GM08714 (cell line): ENCODE measurements around the gene RALBP1.

Source experiments
- H3K4me3 ChIP-seq: fragments of 200-500 bp; sonication (Bioruptor generic); 2 replicates; pipeline ENCODE4 v1.5.1; 2014; ENCODE audit warnings: mild to moderate bottlenecking, low read length, inconsistent platforms
- ZNF274 ChIP-seq: IDR thresholded peaks from 2 replicates; pipeline ENCODE4 v1.6.1; 2012; ENCODE audit warnings: mild to moderate bottlenecking, low read depth, low read length

RALBP1 gene

DNA sequence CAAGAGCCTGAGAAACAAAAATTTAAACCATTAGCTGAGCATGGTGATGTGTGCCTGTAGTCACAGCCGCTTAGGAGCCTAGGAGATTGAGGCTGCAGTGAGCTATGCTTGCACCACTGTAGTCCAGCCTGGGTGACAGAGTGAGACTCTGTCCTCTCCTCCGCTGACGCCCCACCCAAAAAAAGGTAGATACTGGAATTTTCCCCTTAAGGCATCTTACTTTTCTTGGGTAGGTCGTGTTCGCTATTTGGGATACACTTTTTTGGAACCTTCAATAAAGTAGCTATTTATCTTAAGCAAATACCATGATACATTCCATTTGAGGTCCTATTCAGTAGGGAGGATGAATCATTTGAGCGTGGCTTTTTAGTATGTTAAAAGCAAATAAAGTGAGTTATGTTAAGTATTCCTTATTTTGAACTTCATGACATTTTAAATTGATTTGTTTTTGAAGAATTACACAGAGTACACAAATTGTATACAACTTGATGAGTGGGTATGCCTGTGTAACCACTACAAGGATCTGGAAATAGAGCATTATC is 38.7 kb downstream of the RALBP1 start:
- TF ChIP-seq ZNF274, result no peak
- H3K4me3 ChIP-seq, result no peak overlapping the region

- no peak for TF ChIP-seq ZNF274
- no peak overlapping the region for H3K4me3 ChIP-seq
These were observed 41.2 kb downstream of the RALBP1 start for GRCh38 chr18:9516437-9517064.

- no peak for TF ChIP-seq ZNF274
- no peak overlapping the region for H3K4me3 ChIP-seq
These were observed 42.6 kb downstream of the RALBP1 start for GRCh38 chr18:9517869-9518268.

DNA sequence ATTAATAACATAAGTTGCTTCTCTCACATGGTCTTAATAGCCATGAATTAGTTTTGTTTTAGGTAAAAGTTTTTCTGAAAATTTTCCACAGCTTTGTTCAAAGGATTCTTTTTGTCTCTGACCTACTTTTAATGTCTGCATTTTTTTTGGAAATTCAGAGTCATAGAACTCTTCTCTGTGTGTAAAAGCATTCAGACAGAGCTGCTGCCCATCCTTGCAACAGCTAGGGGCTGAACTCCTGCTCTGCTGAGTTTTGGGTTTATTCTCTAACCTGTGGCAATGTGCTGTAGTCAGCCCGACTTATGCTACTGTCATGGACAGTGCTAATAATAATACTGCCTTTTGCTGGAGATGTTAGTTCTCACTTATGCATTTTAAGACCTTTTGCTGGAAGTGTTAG is 44.1 kb downstream of the RALBP1 start:
- no peak overlapping the region for H3K4me3 ChIP-seq
- TF ChIP-seq ZNF274, result no peak

GRCh38 chr18:9520666-9521065 is 45.4 kb downstream of the RALBP1 start:
- no peak for TF ChIP-seq ZNF274
- no peak overlapping the region for H3K4me3 ChIP-seq

GRCh38 chr18:9521770-9522169 is 46.5 kb downstream of the RALBP1 start:
- TF ChIP-seq ZNF274, result no peak
- H3K4me3 ChIP-seq, result no peak overlapping the region

GRCh38 chr18:9522952-9523351 is 47.6 kb downstream of the RALBP1 start:
- TF ChIP-seq ZNF274, result no peak
- H3K4me3 ChIP-seq, result no peak overlapping the region

DNA sequence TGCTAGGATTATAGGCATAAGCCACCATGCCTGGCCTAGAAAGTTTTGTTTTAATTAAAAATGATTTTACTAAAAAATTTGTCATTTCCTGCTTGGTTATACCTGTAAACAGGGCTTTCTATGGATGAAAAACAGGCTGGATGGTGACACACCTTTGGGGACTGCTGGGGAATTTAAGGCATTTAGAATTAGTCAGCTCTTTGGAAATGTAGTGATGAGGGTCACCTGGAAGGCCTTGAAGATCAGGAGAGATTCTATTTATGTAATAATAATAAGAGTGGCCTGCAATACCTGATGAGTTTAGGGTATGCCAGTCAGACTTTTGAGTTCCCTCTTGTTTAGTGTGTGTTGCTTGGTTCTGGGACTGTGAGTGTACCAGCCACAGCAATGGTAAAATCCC is 51.1 kb downstream of the RALBP1 start:
- no peak for TF ChIP-seq ZNF274
- H3K4me3 ChIP-seq, result no peak overlapping the region

DNA sequence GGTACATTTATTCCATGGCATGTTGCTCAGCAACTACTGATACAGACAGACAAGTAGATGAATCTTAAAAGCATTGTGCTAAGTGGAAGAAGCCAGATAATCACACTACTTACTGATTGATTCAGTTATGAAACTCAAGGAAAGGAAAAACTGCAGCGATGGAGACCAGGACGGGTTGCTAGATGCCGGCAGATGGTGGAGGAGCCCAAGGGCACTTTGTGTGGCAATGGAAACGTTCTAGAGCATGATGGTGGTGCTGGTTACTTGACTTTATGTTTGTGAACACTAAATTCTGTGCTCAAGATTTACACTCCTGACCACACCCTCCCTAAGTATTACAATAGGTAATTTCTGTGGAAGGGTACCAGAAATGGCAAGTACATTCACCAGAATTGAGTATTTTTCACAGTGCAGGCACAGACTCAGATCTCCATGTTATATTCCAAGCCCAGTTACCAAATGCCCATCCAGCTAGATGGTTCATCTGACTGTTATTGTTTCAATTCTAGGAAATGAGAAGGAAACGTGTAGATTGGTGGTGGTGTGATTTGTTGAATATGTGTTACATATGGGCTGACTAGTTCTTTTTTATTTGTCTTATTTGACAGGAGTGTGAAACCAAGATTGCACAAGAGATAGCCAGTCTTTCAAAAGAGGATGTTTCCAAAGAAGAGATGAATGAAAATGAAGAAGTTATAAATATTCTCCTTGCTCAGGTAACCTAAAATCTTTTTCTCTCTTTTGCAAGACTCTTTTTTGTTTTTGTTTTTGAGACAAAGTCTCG is 55.1 kb downstream of the RALBP1 start:
- H3K4me3 ChIP-seq, result no peak overlapping the region
- no peak for TF ChIP-seq ZNF274

DNA sequence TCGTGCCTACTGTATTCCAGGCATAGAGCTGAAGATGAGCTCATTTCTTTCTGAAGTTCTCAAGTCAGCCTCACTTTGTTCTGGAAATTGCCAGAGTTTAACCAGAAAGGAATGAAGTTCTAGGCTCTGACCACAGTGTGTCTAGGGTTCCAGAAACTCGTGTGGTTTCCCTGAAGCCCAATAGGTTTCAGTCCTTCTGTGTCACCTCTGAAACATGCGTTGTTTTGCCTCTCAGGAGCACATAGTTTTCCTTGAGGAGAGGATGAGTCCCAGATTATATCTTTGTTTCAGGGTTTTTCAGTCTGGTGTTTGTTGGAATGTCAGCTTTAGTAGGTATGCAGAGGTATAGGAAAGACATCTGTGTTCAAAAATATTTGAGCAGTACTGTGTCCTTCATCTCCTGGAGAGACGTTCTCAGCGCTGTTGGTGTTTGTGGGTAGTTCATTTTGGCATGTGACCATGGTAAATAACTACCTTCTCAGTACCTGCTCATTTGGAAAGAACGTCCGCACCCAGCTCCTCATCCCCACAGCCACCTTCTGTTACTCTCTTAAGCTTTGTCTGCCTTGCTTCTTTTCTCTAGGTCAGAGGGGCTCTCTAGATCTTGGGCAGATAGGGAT is 56.6 kb downstream of the RALBP1 start:
- TF ChIP-seq ZNF274, result no peak
- no peak overlapping the region for H3K4me3 ChIP-seq

GRCh38 chr18:9534844-9535243 is 59.5 kb downstream of the RALBP1 start:
- no peak for TF ChIP-seq ZNF274

DNA sequence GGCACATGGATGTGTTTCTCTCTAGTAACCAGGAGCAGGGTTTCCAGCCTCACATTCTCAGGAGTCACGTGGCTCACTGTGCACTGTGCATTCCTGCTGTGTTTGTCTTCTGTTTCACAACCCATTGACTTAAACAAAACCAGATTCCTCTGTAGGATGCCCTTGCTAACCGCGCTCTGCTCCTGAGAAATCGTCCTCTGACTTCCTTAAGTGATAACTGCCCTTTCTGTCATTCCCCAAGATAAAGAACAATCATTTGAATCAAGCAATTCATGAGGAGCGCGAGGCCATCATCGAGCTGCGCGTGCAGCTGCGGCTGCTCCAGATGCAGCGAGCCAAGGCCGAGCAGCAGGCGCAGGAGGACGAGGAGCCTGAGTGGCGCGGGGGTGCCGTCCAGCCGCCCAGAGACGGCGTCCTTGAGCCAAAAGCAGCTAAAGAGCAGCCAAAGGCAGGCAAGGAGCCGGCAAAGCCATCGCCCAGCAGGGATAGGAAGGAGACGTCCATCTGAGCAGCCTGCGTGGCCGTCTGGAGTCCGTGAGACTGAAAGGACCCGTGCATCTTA is 60.2 kb downstream of the RALBP1 start:
- H3K4me3 ChIP-seq, result no peak overlapping the region
- no peak for TF ChIP-seq ZNF274

More at GRCh38 chr18:9534844-9535243, 59.5 kb downstream of the RALBP1 start:
- H3K4me3 ChIP-seq, result no peak overlapping the region

DNA sequence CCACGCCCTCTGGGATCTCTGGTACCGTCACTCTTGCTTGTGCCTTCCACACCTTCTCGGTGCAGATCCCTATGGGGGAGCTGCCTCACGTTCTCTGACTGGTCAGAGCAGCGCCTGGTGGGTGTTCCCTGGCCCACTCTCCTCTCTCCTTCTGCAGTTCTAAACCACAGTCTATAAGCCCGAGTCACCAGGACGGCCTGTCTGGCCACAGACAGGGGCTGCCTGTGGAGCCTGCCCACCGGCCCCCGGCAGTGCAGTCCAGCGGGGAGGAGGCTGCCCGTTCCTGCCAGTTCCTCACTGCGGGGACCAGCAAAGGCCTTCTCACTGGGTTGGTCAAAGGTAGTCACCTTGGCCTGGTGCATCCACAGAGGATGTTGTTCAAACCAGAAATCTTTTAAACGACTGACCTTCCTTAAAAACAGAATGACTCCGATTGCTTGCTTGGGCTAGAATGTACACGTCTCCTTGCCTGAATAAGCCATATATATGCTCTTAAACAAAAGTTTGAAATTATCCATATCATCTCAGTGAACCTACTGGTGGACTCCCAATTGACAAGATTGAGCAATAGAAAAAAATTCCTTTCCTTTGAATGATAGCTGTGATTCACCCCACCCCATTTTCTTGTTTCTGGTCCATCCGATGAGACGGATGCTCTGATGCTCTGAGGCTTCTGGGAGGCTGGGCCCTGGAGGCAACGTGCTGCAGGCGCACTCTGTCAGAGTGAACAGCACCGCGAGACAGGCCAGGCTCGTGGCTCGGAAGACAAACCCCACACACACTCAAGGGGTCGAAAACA is 61.2 kb downstream of the RALBP1 start:
- no peak overlapping the region for H3K4me3 ChIP-seq
- TF ChIP-seq ZNF274, result no peak

GRCh38 chr18:9537677-9538076 is 62.4 kb downstream of the RALBP1 start:
- no peak for TF ChIP-seq ZNF274
- no peak overlapping the region for H3K4me3 ChIP-seq
